HG03342 (cell line): ENCODE data around the gene MTMR12.
A peak's percentile ranks its signal among the peaks of the same experiment; 100 is the strongest.

Experiments
- ATAC-seq: cut with Tn5 transposase; IDR thresholded peaks from one replicate; pipeline ENCODE4 v1.9.1; 2021; ENCODE audit warnings: mild to moderate bottlenecking, moderate library complexity; ENCODE audit not compliant: unreplicated experiment

MTMR12 gene

GRCh38 chr5:32202394-32202793 is 110.3 kb downstream of the MTMR12 start:
- ATAC-seq, result no peak

- ATAC-seq, result no peak
Observed at GRCh38 chr5:32201122-32201753, 111.5 kb downstream of the MTMR12 start.

- no peak for ATAC-seq
Observed at GRCh38 chr5:32197032-32197431, 115.7 kb downstream of the MTMR12 start.

GRCh38 chr5:32195265-32195664 is 117.5 kb downstream of the MTMR12 start:
- ATAC-seq, result no peak

GRCh38 chr5:32193591-32193990 is 119.1 kb downstream of the MTMR12 start:
- ATAC-seq, result peak; percentile 72

- ATAC-seq, result no peak
Observed at GRCh38 chr5:32190095-32190494, 122.6 kb downstream of the MTMR12 start.

GRCh38 chr5:32187675-32188074 is 125.1 kb downstream of the MTMR12 start:
- ATAC-seq, result no peak

GRCh38 chr5:32182463-32183063 is 130.2 kb downstream of the MTMR12 start:
- ATAC-seq, result peak; percentile 72
